ENCODE results near the gene TCF20. TPM values are rescaled to one million over a fixed set of nuclear protein-coding genes. Genes with fewer than 3 reads are reported as not detected.

Gene TCF20
- total and polyA plus RNA-seq, 2 donors (not counting 1 experiment from before 2014, with no cell fraction given): 16.4 to 81.3 TPM

GRCh38 chr22:42294034-42294985 is 23.9 kb upstream of the TCF20 start:
- no peak overlapping the region for H3K4me3 ChIP-seq (ENCODE audit: control extremely low read depth in 1 of 5, extremely low read depth in 1 of 5, insufficient read depth in 1 of 5, low read depth in 2 of 5, low read length in 4 of 5)
- no peak overlapping the region for H3K27ac Mint-ChIP-seq
- no peaks in the 10 kb centered on the region for H4K20me1 ChIP-seq (ENCODE audit: control insufficient read depth, insufficient read depth, low read length, poor library complexity, severe bottlenecking)
- WGBS (ENCODE audit: insufficient coverage): 45% methylated on average over 22 of the region's 22 CpGs
- TF ChIP-seq CTCF (IDR thresholded peaks at IDR 0.05) (no peak), EZH2 (IDR thresholded peaks at IDR 0.05; ENCODE audit: borderline replicate concordance, insufficient read depth, low read depth, low read length, poor library complexity, severe bottlenecking) (no peak)
- no peak overlapping the region for H3K27ac ChIP-seq (ENCODE audit: low read length in 2 of 2)
- no peaks in the 10 kb centered on the region for H3K36me3 ChIP-seq (replicated peaks in 1 of 2; ENCODE audit: control extremely low read depth in 1 of 2, control insufficient read depth in 1 of 2, extremely low read depth in 1 of 2, insufficient read depth in 2 of 2, low read length in 1 of 2)
- no peak overlapping the region for H3K9ac ChIP-seq (ENCODE audit: low read length)
- no peaks in the 10 kb centered on the region for H3K9me3 Mint-ChIP-seq (ENCODE audit: insufficient read depth)
- H3K4me1 Mint-ChIP-seq: peaks cover 48% of the 10 kb centered on the region
- peaks cover 39 to 55% of the 10 kb centered on the region in 2 donors for H3K4me1 ChIP-seq (ENCODE audit: control insufficient read depth in 2 of 2, insufficient read depth in 2 of 2, low read length in 2 of 2)
- H2AFZ ChIP-seq (ENCODE audit: insufficient read depth, low read depth, low read length, poor library complexity, severe bottlenecking): no peak overlapping the region
- CTCF ChIA-PET: interaction anchor here (2.3 kb wide), 1 partner anchor 144 kb away, joined by 9 read pairs; no protein-coding TSS in a partner anchor
- peak overlapping the region; percentile 54 for H3K4me2 ChIP-seq (replicated peaks; ENCODE audit: low read depth, low read length, poor library complexity, severe bottlenecking)
- no peaks in the 10 kb centered on the region for H3K27me3 ChIP-seq (replicated peaks in 1 of 4; ENCODE audit: control extremely low read depth in 1 of 4, control insufficient read depth in 3 of 4, insufficient read depth in 4 of 4, low read length in 3 of 4)
- ATAC-seq (ENCODE audit: low read depth): peak; percentile 52
- H3K9me3 ChIP-seq (ENCODE audit: control extremely low read depth in 1 of 3, control insufficient read depth in 2 of 3, insufficient read depth in 1 of 3, low read length in 2 of 3): no peaks in the 10 kb centered on the region
- intact Hi-C loops (cut with micrococcal nuclease): no loop called here
- no peaks in the 10 kb centered on the region for H3K79me2 ChIP-seq (ENCODE audit: control insufficient read depth, insufficient read depth, low read length)
- no peaks in the 10 kb centered on the region for H3K27me3 Mint-ChIP-seq
- POLR2A ChIA-PET: interaction anchor here (0.7 kb wide), 1 partner anchor 1881 kb away, joined by 5 read pairs; no protein-coding TSS in a partner anchor
- no peak overlapping the region for H3K4me3 Mint-ChIP-seq
- peak; percentile 43 for DNase-seq

Measured in B cell (primary cell).